HG03135 (cell line): Measurements from ENCODE around the gene AKAP8.
A peak's percentile ranks its signal among the peaks of the same experiment; 100 is the strongest.
"Not testable (repeated sequence)": the region's sequence is repeated elsewhere in the genome, so short reads cannot be mapped to it uniquely, and the experiment has no call there.

ENCODE experiments used
- ATAC-seq: cut with Tn5 transposase; IDR thresholded peaks from one replicate; pipeline ENCODE4 v1.9.1; 2021; ENCODE audit warnings: mild to moderate bottlenecking, moderate library complexity; ENCODE audit not compliant: unreplicated experiment

The AKAP8 gene

DNA sequence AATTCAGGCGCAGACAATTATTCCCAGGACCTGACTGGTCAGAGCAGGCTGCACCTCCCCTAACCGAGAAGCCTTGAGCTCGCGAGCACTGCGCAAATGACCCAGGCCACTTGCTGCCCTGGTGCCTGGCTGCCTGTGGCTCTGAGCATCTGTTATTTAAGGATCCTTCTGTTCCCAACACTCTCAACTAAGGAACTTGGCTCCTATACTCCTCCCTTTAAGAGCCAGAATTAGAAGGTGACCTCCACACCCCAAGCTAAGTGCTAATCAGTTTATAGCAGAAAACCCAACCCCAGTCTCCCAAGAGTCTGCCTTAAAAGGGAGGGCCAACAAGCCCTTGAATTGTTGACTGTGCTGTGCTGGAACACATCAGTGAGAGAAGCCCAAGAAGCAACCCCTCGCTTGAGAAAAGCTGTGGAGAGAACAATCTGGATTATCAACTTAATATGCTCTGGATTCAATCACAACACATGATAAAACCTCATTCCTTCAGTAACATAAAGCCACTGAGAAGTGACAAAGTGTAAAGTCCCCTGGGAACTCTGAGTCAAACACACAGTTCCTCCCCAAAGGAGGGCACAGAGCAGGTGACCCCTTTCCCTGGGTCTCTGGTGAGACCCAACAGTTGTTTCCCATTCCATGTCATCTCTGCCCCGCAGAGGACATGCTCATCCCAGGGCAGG lies 24.7 kb upstream of the AKAP8 start:
- no peak for ATAC-seq

DNA sequence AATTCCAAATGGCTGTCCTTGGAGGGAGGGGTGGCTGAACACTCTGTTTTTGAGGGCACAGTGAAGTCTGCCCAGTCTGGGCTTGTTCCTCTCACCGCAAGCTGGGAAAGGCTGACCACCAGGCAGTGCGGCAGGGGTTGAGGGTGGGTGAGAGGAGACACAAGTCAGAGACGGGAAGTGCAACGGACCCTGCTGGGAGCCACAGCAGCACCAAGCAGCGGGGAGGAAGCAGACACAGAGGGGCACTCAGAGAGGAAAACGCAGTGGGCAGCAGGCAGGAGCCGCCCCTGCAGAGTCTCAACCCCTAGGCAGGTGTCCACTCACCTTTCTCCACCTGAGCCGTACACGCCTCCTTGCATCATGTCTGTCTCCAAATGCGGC lies 23.6 kb upstream of the AKAP8 start:
- ATAC-seq, result no peak

DNA sequence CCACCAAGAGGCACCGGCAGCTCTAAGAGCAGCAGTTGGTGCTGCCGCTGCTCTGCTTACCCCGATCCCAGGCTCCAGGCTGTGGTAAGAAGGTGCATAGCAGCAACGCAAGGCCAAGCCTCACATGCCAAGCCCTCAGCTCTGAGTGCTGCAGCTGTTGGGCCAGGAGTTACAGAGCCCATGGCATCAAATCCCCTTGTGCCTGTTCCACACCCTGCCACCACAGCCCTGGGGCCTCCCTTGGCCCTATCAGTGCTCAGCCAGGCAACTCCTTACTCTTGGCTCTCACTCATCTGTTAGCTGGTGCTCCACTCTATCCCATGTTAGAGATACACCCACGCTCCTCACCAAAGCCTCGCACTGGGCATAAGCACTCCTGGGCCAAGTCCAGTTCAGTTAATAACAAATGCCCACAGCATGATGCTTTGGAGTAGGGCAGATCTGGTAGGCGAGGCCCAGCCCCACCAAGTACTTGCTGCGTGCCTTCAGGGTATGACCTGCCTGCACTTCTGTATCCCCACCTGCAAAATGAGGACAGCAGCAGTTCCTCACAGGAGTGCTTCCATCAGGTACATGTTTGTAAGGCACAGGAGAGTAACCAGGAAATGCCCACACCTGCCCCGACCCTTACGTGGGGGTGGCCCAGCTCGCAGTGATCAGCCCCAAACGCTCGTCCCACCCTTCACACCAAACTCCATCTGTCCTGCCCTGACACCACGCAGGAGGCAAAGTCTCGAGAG lies 23.0 kb upstream of the AKAP8 start:
- no peak for ATAC-seq

DNA sequence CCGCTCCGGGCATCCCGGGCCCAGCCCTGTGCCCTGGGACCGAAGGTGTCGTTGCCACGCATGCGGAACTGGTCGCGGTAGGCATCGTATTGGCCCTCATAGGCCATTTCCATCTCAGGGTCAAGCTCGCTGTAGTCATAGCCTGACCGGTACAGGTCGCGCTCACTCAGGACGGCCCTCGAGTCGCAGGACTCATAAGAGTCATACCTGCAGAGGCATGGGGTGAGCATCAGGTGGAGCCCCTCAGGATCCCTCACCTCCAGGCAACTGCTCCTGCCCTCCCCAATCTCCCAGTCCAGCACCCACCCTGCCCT lies 21.8 kb upstream of the AKAP8 start:
- no peak for ATAC-seq

DNA sequence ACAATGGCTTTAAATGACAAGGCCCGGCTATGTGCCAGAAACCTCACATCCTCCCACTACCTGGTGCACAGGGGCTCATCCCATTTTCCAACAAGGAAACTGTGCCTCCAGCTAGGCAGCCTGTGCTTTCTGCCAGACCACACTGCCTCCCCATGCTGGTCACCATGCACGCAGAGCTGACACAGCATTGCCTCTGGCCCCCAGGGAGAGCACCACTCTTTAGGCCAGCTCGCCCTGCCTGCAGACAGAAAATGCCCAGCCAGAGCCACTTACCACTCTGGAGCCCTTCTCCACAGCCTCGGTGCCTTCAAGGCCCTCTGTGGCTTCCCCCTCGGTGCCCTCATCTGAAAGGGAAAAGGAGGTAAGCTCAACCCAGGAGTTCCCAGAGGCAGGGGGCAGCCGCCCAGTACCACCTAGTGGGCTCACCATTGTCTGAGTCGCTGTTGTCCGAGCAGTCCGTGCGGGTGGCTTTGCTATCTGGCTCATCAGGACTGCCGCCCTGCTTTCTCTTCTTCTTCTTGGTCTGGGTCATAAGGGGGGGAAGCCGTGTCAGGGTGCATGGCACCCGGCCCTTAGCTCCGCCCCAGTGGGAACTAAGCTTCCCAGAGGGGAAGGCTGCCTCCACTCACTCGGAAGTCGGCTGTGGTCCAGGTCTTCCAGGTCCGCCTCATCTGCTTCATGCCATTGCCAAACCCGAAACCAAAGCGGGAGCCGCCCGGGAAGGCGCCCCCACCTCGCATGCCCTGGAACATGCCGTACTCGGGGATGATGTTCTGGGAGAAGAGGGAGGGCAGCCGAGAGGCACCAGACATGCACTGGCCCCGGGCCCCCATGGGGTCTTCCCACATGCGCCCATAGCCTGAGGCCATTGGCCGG lies 21.2 kb upstream of the AKAP8 start:
- ATAC-seq, result no peak

DNA sequence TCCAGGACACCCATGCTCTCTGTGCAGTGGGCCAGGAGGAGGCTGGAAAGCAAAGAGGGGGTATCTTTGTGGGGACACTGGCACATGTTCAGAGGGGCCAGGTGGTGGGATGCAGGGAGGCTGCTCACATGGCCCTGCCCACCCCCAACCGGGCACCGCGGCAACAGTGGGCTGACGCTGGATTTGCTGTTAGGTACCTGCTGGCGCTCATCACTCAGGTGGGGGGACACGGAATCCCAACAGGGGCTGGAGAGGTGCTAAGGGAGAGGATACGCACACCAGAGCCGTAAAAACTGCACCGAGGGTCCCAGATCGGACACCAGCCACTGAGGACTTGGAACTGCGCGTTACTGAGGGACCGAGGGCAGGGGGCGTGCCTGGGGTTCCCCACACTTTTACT lies 20.0 kb upstream of the AKAP8 start:
- no peak for ATAC-seq

DNA sequence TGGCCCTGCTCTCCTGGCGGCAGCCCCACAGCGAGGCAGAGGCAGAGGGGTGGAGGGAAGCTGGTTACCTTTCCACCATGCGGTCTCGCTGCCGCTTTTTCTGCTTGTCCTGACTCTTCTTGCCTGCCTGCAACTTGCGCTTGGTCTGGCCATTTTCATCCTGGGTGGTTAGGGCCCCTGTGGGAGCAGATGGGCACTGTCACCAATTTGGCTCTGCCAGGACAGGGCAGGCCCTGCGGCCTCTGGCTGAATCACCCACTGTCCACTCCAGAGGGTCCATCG lies 19.6 kb upstream of the AKAP8 start:
- no peak for ATAC-seq

DNA sequence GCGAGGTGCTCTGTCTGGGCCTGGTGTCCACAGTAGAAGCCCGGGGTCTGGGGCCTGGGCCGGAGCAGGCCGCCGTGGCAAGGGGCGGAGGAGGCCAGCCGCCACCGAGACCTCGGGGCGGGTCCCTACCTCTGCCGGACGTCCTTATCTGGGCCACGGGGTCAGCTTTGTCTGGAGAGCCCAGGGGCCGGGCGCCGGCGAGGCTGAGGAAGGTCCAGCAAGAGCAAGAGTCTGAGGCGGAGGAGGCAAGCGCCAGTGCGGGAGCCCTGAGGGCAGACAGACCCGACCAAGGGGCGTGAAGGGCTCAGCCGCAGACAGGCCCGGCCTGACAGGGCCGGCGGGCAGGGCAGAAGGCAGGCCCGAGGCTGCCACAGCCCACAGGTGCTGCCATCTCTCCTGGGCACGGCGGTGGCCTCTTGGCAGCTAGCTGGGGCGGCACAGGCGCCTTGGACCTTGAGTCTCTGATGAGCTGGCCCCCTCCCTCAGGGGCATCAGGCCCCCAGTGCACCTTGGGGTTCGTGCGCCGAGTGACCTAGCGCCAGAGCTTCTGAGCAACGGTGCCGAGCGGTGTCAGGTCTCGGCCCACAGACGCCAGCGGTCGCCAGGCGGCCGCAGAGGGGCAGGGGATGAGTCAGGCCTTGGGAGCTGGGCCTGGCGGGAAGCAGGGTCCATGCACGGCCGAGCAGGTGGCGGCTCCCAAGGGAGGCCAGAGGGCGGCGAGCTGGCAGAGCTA lies 19.1 kb upstream of the AKAP8 start:
- no peak for ATAC-seq

DNA sequence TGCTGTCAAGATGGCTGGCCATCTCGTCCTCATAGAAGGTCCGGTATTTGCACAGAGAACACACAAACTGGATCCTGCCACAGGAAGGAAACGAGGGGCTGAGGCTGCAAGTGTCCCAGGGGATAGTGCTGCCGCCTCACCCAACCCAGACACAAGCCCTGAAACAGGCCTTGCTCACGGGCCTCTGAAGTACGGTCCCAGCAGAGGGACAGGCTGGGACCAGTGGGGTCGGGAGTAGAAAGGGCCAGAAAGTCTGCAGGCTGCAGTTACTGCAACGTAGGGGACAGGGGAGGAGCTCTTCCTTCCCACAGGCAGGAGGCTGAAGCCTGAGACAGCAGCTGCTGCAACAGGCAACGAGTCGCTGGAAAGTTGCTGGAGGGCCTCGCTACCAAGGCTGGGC lies 18.2 kb upstream of the AKAP8 start:
- no peak for ATAC-seq

DNA sequence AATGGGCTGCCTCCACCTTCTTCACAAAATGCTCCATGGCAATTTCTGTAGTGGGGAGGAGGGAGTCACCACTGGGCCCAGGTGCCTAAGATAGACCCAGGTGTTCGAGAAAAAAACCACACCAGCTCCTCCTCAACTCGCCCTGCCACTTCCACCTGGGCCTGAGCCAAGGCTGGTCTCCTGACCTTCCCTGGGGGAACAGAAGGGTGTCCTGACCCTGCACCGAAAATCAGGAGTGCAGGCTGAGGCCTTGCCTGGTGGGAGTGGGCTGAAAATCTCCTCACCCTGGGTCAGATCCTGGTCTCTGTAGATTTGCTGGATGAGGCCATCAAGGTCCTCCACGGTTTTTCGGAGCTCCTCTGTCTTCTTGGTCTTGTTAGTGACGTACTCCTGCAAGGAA lies 17.6 kb upstream of the AKAP8 start:
- ATAC-seq, result no peak

DNA sequence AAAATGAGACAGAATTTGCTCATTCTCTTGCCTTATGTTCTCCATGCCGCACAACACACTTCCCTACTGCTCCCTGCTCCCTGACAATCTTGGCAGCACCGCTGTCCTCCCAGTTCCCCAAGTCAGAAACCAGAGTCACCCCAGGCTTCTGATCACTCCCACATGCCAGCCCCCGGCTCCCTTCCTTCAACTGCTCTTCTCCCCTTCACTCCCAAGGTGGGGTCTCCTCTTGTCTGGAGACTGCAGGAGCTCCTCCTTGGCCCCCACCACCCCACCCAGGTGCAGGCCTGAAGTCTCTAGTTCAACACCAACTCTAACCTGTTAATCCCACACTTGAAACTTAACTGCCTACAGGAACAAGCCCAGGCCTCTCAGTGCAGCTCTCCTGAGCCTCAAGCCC lies 16.8 kb upstream of the AKAP8 start:
- ATAC-seq, result no peak

DNA sequence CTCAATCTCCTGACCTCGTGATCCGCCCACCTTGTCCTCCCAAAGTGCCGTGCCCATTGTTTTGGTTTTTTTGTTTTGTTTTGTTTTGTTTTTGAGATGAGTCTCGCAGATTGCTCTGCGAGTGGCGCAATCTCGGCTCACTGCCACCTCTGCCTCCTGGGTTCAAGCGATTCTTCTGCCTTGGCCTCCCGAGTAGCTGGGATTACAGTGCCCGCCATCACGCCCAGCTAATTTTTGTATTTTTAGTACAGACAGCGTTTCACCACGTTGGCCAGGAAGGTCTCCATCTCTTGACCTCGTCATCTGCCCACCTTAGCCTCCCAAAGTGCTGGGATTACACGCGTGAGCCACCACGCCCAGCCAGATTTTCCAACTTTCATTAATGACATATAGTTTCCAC lies 15.7 kb upstream of the AKAP8 start:
- ATAC-seq, result not testable (repeated sequence)

DNA sequence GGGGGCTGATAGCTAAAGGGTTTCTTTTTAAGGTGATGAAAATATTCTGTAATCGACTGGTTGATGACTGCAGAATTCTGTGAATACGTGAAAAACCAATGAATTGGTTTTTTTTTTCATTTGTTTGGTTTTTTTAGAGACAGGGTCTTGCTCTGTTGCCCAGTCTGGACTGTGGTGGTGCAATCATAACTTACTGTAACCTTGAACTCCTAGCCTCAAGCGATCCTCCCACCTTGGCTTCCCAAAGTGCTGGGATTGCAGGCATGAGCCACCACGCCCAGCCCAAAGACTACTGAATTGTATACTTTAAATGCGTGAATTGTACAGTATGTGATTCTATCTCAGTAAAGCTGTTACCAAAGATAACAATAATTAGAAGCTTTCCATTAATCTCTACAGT lies 14.8 kb upstream of the AKAP8 start:
- ATAC-seq, result no peak

DNA sequence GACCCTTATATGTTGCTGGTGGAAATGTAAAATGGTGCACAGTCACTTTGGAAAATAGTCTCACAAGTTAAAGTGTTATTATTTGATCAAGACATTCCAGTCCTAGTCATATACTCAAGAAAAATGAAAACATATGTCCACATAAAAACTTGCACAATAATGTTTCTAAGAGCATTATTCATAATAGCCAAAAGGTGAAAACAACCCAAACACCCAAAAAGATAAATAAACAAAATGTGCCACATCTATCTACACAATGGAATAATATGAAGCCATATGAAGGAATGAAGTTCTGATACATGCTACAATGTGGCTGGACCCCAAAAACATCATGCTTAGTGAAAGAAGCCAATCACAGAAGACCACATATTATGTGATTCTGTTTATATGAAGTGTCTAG lies 14.4 kb upstream of the AKAP8 start:
- ATAC-seq, result no peak

DNA sequence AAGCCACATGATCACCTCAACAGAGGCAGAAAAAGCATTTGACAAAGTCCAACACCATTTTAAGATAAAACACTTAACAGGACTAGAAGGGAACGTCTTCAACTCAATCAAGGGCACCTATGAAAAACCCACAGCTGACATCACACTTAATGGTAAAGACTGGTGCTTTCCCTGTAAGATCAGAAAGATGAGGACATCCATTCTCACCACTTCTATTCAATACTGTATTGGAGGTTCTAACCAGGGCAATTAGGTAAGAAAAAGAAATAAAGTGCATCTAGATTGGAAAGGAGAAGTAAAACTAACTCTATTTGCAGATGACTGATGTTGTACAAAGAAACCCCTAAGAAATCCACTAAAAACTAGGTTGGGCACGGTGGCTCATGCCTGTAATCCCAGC lies 11.2 kb upstream of the AKAP8 start:
- ATAC-seq, result no peak

DNA sequence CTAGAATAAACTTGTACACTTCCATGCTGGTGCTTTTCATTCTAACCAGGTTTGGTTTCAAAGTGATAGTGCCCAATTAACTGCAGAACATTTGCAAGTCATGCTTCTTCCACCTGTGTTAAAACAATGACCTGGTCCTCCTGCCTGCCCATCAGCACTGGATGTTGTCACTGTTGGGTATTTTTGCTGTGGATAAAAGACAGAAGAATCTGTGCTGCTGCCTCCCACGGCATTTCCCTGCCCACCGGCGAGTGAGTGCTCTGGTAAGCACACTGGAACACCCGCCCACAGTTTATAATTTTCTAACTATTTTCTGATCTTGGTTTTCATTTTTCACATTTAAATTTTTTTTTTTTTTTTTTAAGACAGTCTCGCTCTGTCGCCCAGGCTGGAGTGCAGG lies 2.3 kb upstream of the AKAP8 start:
- ATAC-seq, result no peak

DNA sequence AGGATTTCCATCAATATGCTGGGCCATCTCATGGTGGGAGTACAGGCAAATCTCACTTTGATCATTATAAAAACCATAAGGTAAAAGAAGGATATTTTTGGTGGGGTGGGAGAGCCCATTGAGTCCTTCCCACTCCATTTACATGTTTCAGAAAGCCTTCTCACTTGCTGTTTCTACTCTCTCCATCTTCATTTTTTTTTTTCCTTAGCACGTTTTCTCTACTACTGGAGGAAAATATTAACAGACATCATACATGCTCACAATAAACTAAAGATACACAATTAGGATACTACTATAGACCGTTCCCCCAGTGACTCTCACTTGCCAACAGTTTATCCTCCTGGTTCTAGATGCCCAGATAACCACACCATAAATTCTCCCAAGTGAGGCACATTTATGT lies 1.8 kb upstream of the AKAP8 start:
- ATAC-seq, result no peak

DNA sequence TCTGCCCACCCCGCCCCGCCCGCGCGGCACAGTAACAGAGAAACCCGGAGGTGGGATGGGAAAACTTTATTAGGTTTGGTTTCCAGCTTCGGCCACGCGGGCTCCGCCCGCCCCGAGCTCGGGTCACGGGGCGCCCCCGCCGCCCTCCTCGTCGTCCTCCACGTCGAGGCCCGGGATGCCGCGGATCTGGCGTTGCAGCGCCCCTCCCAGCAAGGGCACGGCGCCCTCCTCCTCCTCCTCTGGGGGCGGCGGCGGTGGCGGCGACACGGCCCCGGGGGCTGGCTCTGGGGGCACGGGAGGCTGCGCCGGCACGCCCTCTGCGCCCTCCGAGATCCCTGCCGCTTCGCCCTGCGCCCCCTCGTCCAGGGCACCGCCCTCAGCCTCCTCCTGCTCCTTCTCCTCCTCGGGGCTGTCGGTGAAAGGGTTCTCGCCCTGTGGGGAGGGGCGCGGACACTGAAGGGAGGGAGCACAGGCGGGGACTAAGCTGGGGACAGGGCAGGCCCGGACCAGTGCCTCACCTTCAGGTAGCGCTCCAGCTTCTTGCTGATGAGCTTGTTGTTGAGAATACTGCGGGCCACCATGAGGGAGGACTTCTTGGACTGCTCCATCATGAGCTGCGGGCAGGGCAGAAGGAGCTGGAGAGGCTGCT lies 536 bp upstream of the AKAP8 start:
- ATAC-seq, result peak; percentile 24

DNA sequence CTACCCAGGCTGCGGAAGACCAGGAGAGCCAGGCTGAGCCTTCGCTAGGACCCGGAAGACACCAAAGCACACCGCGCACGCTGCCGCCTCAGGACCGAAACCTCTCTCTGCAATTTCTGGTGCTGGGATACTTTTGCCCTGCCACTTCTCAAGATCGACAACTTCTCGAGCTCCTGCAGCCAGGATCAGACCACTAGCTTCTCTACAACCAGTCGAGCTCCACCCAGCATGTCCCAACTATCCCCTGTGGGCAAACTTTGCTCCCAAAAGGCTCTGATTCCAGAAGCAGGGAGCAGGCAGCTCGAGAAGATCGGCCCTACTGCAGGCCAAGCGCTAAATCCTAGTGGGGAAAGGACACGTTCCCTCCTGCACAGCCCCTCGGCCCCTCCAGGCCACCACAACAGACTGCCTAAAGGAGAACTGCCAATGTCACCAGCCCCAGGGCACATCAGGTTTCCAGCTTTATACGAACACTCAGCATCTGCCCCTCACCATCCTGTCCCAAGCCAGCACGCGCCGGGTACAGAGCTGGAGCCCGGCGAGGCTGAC lies 979 bp downstream of the AKAP8 start:
- no peak for ATAC-seq

DNA sequence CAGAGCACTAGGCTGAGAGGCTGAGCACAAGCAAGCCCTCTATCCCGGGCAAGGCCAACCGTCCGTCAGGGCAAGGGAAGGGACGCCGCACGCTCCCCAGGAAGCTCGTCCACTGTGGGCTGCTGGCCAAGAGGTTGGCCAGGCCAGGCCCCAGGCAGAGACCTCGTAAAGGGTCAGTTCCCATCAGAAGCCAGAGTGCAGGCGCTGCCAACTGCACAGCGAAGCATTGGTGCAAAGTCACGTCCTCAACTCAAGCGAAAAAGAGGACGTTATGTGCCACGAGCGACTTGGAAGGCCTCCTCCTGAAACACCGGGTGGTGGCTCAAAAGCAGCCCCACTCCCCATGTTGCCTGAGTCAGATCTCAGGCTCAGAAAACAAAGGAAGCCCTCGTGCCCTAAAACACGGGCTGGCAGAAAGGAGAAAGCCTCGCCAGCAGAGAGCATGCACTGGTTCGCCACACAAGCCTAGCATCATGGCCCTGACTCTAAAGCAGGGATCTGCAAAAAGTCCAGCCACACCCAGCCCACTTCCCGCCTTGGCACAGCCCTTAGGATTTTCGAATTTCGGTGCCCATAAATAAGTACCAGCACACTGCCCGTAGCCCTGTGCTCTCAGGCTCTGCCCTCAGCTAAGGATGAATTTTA lies 4.7 kb downstream of the AKAP8 start:
- no peak for ATAC-seq
